Activated CD4-positive, CD25-positive, alpha-beta regulatory T cell treated with anti-CD3 and anti-CD28 coated beads, Interleukin-2, amount 50 U/mL, for 72 hours (primary cell): ENCODE results near the gene ERVH48-1.
A peak's percentile ranks its signal among the peaks of the same experiment; 100 is the strongest.
"Not testable (repeated sequence)": the region's sequence is repeated elsewhere in the genome, so short reads cannot be mapped to it uniquely, and the experiment has no call there.

ENCODE experiments used
- DNase-seq: peaks from one replicate; pipeline ENCODE4 v3.0.0; 2021

Gene ERVH48-1

GRCh38 chr21:42925114-42925926 is at the start of gene ERVH48-1:
TSS of gene ERVH48-1 (minus strand) at chr21:42925630. CDS start at chr21:42919006, 6,624 bp downstream.
- no peak for DNase-seq

DNA sequence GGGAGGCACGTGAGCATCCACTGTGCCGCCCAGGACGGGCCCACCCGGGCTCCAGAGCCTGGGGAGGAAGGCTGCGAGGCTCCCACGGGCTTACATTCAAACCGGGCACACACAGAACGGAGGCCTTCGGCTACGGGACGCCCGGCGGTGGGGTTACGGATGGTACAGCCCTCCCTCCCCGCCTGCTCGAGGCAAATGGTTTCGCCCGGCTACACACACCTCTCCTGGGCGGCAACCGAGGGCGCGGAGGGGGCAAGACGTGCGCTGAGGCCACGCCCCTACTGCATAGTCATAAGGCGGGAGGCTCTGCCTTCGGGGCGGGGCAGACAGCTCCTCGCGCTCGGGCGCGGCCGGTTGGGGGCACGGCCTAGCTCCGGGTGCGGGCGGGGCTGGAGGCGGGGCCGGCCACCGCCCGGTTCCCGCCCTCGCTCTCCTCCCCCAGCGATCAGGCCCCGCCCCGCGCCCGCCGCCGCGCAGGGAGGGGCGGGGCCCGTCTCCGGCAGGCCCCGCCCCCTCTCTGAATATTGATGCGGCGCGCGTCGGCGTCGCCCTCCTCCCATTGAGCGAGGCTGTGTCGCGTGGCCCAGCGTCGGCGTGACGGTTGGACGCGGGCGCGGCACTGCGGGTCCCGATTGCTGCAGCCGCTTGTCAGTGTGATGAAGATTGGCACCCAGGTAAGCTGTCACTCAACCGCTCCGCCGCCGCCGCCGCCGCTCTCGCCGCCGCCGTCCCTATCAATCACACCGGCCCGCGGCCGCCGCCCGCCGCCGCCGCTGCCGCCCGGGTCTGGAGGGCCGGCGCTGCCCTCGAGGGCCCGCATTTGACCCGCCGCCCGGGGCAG is 48.8 kb upstream of the ERVH48-1 start, which contains the start of gene PKNOX1:
TSS of gene PKNOX1 (plus strand) at position 572 of the 841 bp plus-strand sequence. CDS start 29,820 bp downstream, outside the sequence.
- DNase-seq, result peak; percentile 99

DNA sequence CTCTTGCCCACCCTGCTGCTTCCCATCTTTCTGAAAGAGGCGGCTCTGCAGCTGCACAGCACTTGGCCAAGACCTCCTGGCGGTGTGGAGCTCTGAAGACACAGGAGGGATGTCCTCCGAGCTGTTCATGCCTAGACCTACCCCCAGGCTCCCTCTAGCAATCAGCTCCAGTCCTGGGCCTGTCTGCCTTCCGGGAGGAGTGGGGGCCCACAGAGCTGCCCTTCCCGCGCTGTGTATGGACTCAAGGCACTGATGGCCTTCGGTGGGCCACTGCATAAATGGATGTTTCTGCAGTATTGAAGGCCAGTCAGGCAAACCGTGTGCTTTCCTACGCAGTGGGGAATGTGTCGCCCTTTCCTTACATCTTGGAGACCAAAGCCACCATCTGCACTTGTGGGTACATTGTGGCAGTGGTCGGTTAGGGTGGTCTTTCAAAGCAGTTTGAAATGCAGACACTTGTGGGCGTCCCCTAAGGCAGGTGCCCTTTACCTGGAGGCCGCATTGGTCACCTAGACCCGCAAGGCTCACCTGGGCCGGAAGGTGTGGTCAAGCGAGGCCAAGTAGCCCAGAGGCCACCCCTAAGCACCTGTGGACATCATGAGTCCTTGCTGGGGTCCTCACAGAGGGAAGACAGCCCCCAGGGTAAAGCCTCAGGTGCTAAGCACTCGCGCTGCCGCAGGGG is 48.0 kb upstream of the ERVH48-1 start:
- no peak for DNase-seq

- no peak for DNase-seq
Observed at GRCh38 chr21:42971897-42972275, 46.5 kb upstream of the ERVH48-1 start.

- DNase-seq, result no peak
Observed at GRCh38 chr21:42970946-42971653, 45.7 kb upstream of the ERVH48-1 start.

GRCh38 chr21:42969193-42969600 is 43.8 kb upstream of the ERVH48-1 start:
- no peak for DNase-seq

- DNase-seq, result not testable (repeated sequence)
Observed at GRCh38 chr21:42967616-42968015, 42.2 kb upstream of the ERVH48-1 start.

DNA sequence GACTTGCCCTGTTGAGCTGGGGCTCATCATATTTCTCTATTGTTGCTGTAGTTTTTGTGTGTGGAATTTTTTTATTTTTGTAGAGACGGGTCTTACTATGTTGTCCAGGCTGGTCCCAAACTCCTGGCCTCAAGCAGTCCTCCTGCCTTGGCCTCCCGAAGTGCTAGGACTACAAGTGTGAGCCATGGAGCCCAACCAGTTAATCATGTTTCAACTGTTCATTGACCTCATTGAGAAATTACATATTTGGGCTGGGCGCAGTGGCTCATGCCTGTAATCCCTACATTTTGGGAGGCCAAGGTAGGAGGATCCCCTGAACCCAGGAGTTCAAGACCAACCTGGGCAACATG is 39.8 kb upstream of the ERVH48-1 start:
- no peak for DNase-seq

DNA sequence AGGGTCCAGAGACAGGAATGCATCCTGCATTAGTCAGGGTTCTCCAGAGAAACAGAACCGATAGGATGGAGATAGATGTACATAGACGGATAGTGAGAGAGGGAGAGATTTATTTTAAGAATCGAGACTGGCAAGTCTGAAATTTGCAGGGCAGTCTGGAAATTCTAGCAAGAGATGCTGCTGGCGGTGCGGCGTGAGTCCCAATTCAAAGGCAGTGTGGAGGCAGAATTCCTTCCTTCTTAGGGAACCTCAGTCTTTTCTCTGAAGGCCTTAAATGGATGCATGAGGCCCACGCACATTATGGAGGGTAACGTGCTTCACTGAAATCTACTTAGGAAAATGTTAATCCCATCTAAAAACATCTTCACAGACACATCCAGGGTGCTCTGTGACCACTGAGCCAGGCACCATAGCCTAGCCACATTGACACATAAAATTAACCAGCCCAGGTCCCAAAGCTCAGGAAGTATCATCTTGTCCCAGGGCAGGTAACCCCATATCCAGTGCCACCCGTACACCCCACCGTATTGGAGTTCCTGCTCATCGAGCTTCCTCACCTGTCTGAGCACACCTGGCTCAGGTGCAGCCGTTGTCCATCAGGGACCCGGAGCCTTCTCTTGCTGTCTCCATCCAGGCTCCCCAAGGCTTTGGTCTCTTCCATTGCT is 39.2 kb upstream of the ERVH48-1 start:
- no peak for DNase-seq

- no peak for DNase-seq
Observed at GRCh38 chr21:42964086-42964485, 38.7 kb upstream of the ERVH48-1 start.

DNA sequence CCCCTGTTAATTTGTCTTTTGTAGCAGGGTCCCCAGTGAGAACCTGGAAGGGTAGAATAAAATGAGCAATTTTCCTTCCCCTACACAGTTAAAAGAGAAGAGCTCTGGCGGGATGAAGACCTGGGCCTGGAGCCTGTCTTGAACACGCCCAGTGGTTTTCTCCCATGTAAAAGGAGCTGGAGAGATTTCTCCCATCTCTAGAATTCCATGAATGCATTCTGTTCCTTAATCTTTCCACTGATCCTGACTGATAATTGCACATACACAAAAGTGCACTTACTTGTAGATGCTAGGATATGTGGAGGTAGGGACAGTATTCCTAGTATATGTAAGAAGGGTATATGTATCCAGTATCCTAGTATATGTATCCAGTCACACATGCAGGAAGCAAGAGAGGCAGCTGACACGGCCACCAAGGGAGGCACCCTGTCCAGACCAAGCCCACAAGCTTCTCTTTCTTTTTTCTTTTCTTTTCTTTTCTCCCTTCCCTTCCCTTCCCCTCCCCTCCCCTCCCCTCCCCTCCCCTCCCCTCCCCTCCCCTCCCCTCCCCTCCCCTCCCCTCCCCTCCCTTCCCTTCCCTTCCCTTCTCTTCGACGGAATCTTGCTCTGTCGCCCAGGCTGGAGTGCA is 37.1 kb upstream of the ERVH48-1 start:
- no peak for DNase-seq

- no peak for DNase-seq
Observed at GRCh38 chr21:42959728-42960127, 34.3 kb upstream of the ERVH48-1 start.

DNA sequence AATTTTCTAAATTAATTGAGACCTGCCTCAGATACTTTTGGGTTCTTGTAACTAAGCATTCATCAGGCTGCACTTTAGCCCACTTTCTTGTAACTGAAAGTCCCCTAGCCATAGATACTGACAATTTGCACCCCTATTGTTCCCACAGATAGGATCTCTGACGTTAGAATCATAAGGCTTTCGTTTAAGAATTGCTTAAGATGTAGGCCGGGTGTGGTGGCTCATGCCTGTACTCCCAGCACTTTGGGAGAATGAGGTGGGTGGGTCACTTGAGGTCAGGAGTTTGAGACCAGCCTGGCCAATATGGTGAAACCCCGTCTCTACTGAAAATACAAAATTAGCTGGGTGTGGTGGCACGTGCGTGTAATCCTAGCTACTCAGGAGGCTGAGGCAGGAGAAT is 32.7 kb upstream of the ERVH48-1 start:
- DNase-seq, result not testable (repeated sequence)

DNA sequence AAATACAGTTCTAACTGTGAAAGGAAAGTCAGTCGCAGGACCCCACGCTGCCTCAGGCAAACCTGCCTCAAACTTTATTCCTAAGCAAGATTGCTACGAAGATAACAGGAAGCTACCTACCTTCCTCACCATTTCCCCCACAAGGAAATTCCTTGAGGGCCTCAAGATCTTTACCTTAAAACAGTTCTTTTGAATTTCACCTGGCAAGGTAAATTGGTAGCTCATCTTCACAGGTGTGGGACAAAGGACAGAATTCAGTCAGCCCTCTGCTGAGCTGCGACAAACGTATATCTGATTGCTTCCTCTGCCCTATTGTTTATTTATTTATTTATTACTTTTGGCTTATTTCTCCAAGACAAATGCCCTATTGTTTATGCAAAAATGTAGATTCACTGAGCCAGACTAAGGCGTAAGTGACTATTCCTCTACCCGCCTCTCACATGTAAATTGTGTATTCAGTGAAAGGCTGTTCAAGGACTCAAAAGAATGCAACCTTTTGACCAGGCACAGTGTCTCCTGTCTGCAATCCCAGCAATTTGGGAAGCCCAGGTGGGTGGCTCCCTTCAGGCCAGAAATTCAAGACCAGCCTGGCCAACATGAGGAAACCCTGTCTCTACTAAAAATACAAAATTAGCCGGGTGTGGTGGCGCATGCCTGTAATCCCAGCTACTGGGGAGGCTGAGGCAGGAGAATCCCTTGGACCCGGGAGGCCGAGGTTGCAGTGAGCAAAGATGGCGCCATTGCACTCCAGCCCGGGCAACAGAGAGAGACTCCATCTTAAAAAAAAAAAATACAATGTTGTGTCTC is 31.6 kb upstream of the ERVH48-1 start:
- DNase-seq, result no peak

DNA sequence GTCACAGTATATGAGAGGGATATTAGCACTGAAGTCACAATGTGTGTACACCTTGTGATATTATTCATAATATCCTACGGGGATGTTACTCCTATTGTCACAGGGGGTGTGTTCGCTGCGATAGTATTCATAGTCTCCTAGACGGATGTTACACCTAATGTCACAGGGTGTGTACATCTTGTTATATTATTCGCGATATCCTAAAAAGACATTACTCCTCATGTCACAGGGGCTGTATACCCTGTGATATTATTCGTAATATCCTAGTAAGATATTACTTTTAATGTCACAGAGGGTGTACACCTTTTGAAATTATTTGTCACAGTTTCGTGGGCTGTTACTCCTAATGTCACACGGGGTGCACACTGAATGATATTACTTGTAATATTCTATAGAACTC is 25.8 kb upstream of the ERVH48-1 start:
- not testable (repeated sequence) for DNase-seq

DNA sequence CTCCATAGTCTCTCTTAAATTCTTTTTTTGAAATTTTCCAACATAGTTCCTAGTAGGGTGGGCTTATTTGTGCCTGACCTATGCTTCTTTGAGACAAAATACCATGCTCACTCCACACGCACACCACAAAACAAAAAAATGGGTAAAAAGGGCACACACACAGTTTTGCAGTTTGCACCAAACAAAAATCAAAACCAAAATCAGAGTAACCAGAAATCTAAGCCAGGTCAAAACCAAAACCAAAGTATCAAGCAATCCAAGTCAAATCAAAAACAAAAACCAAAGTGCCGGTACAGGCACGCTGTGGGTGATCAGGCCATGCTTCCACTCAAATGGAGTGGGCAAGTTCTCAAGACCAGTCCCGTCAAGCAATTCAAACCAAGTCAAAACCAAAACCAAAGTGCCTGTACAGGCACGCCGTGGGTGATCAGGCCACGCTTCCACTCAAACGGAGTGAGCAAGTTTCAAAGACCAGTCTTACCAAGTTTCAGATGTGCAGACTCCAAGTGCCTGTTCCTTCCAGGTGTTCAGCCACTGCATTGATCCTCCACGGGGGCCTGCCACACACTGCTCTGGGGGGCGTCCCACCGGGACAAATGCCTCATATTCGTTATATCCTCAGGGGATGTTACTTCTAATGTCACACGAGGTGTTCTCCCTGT is 23.8 kb upstream of the ERVH48-1 start:
- not testable (repeated sequence) for DNase-seq

DNA sequence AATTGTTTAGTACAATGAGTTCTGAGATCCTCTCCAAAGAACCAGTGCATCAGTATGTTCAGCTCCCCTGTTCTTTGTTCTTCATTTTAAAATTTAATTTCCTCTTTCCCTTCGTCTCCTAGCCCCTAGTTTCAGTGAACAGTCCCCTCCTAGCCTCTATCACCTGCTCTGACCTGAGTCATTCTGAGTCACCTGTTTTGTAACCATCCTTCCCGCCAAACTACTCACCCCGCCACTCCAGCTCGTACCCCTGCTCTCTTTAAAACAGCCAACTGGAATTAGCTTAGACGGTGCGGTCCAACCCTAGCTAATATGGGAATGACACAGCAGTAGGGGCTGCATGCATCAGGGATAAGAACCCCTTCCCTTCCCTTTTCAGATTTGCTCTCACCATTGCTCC is 16.8 kb upstream of the ERVH48-1 start:
- DNase-seq, result no peak

DNA sequence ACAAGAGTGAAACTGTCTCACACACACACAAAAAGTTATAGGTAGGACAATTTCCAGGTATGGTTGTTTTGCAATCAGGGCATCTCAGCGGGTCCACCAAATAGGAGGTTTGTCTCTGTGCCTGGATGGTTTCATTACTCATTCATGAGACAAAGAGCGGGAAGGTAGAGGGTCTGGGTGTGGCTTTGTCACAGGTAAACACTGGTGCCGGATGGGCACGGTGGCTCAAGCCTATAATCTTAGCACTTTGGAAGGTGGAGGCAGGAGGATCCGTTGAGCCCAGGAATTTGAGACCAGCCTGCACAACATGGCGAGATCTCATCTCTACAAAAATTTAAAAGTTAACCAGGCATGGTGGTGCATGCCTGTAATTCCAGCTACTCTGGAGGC is 16.3 kb upstream of the ERVH48-1 start:
- no peak for DNase-seq

GRCh38 chr21:42939582-42940413 is 14.4 kb upstream of the ERVH48-1 start:
- no peak for DNase-seq
